ENCODE results near the gene TCOF1. TPM values are rescaled to one million over a fixed set of nuclear protein-coding genes. Genes with fewer than 3 reads are reported as not detected.

The TCOF1 gene
- total RNA-seq, 2 experiments from 2014 or later = 61.3 to 108 TPM

GRCh38 chr5:150363185-150363584 is 5.7 kb downstream of the TCOF1 start:
- peaks cover 32% of the 10 kb centered on the region for H3K4me1 ChIP-seq (ENCODE audit: insufficient read depth, low read length, poor library complexity, severe bottlenecking)
- no peak overlapping the region for H2AFZ ChIP-seq (ENCODE audit: low read length)
- H3K4me2 ChIP-seq (ENCODE audit: low read length) = no peak overlapping the region
- H3K9me3 ChIP-seq (ENCODE audit: low read length) = no peaks in the 10 kb centered on the region
- peaks cover 87% of the 10 kb centered on the region for H3K36me3 ChIP-seq (ENCODE audit: insufficient read depth, low read length)
- H3K4me3 ChIP-seq (ENCODE audit: low read depth, low read length, poor library complexity, severe bottlenecking) = no peak overlapping the region
- H4K20me1 ChIP-seq (ENCODE audit: insufficient read depth, low read length) = peaks cover 19% of the 10 kb centered on the region; the same call in 1 of the 2 replicates
- no TSS peak for BruUV-seq (replicated peaks)
- ChIA-PET CTCF (ENCODE audit: unreplicated experiment) (interaction anchor here (0.5 to 1.6 kb wide), 2 partner anchors 12 to 918 kb away, joined by 6 read pairs; no protein-coding TSS in a partner anchor), POLR2A (interaction anchor here (1.0 to 1.7 kb wide), 3 partner anchors 10 to 35 kb away, joined by 3 to 4 read pairs (median 3); no protein-coding TSS in a partner anchor)
- intact Hi-C loops (cut with micrococcal nuclease; ENCODE audit: unreplicated experiment) = no loop called here
- H3K9me2 ChIP-seq (ENCODE audit: insufficient read depth, low read length) = no peaks in the 10 kb centered on the region
- no peak for DNase-seq (ENCODE audit: low spot score)
- TF ChIP-seq CTCF (conservative IDR thresholded peaks at IDR 0.05; ENCODE audit: low read length) (no peak), EZH2phosphoT487 (IDR thresholded peaks at IDR 0.05; ENCODE audit: borderline replicate concordance, low read depth, low read length) (no peak)
- H3K27ac ChIP-seq (ENCODE audit: low read depth, low read length, poor library complexity, severe bottlenecking) = no peak overlapping the region
- peaks cover 34% of the 10 kb centered on the region for H3K79me2 ChIP-seq (ENCODE audit: insufficient read depth, low read depth, low read length)

GRCh38 chr5:150364004-150364403 is 6.5 kb downstream of the TCOF1 start:
- intact Hi-C loops (cut with micrococcal nuclease; ENCODE audit: unreplicated experiment) = no loop called here
- H3K9me3 ChIP-seq (ENCODE audit: low read length) = no peaks in the 10 kb centered on the region
- no peak for DNase-seq (ENCODE audit: low spot score)
- peaks cover 25% of the 10 kb centered on the region for H3K4me1 ChIP-seq (ENCODE audit: insufficient read depth, low read length, poor library complexity, severe bottlenecking)
- no peaks in the 10 kb centered on the region for H3K9me2 ChIP-seq (ENCODE audit: insufficient read depth, low read length)
- H3K4me3 ChIP-seq (ENCODE audit: low read depth, low read length, poor library complexity, severe bottlenecking) = no peak overlapping the region
- ChIA-PET CTCF (ENCODE audit: unreplicated experiment) (no interaction called here), POLR2A (interaction anchor here (0.5 to 1.5 kb wide), 3 partner anchors 18 to 62 kb away, joined by 3 to 5 read pairs (median 3); no protein-coding TSS in a partner anchor)
- H3K36me3 ChIP-seq (ENCODE audit: insufficient read depth, low read length) = peaks cover 96% of the 10 kb centered on the region
- no peak overlapping the region for H3K27ac ChIP-seq (ENCODE audit: low read depth, low read length, poor library complexity, severe bottlenecking)
- no peak for TF ChIP-seq EZH2phosphoT487 (IDR thresholded peaks at IDR 0.05; ENCODE audit: borderline replicate concordance, low read depth, low read length)
- no peak for TF ChIP-seq CTCF (conservative IDR thresholded peaks at IDR 0.05; ENCODE audit: low read length)
- H2AFZ ChIP-seq (ENCODE audit: low read length) = no peak overlapping the region
- no TSS peak for BruUV-seq (replicated peaks)
- H3K4me2 ChIP-seq (ENCODE audit: low read length) = no peak overlapping the region
- peaks cover 26% of the 10 kb centered on the region for H3K79me2 ChIP-seq (ENCODE audit: insufficient read depth, low read depth, low read length)
- peaks cover 19% of the 10 kb centered on the region; the same call in 1 of the 2 replicates for H4K20me1 ChIP-seq (ENCODE audit: insufficient read depth, low read length)

DNA sequence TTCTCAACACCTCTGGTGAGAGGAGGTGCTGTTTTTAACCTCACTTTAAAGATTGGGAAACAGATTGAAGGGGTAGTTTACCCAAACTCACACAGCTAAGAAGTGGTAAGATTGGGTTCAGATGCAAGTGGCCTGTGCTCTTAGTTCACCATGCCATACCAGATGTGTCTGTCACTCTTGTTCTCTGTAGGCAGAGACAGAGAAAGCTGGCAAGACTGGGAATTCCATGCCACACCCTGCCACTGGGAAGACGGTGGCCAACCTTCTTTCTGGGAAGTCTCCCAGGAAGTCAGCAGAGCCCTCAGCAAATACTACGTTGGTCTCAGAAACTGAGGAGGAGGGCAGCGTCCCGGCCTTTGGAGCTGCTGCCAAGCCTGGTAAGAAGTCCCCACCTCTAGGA is 11.0 kb downstream of the TCOF1 start:
- ChIA-PET CTCF (ENCODE audit: unreplicated experiment) (no interaction called here), POLR2A (interaction anchor here (1.0 kb wide), 1 partner anchor 11 kb away, joined by 3 read pairs; the partner anchor contains the start of gene TCOF1)
- H3K27ac ChIP-seq (ENCODE audit: low read depth, low read length, poor library complexity, severe bottlenecking) = no peak overlapping the region
- DNase-seq (ENCODE audit: low spot score) = no peak
- TF ChIP-seq CTCF (conservative IDR thresholded peaks at IDR 0.05; ENCODE audit: low read length) = no peak
- no peak for TF ChIP-seq EZH2phosphoT487 (IDR thresholded peaks at IDR 0.05; ENCODE audit: borderline replicate concordance, low read depth, low read length)
- no peaks in the 10 kb centered on the region for H3K9me2 ChIP-seq (ENCODE audit: insufficient read depth, low read length)
- no peaks in the 10 kb centered on the region for H3K4me1 ChIP-seq (ENCODE audit: insufficient read depth, low read length, poor library complexity, severe bottlenecking)
- H3K4me2 ChIP-seq (ENCODE audit: low read length) = no peak overlapping the region
- H4K20me1 ChIP-seq (ENCODE audit: insufficient read depth, low read length) = no peaks in the 10 kb centered on the region
- H3K36me3 ChIP-seq (ENCODE audit: insufficient read depth, low read length) = peaks cover 96% of the 10 kb centered on the region
- no peak overlapping the region for H2AFZ ChIP-seq (ENCODE audit: low read length)
- no peaks in the 10 kb centered on the region for H3K79me2 ChIP-seq (ENCODE audit: insufficient read depth, low read depth, low read length)
- H3K4me3 ChIP-seq (ENCODE audit: low read depth, low read length, poor library complexity, severe bottlenecking) = no peak overlapping the region
- no peaks in the 10 kb centered on the region for H3K9me3 ChIP-seq (ENCODE audit: low read length)
- intact Hi-C loops (cut with micrococcal nuclease; ENCODE audit: unreplicated experiment) = no loop called here
- BruUV-seq (replicated peaks) = no TSS peak
